IMR-90 (cell line): Measurements from ENCODE around the gene LDLRAD3. TPM values are rescaled to one million over a fixed set of nuclear protein-coding genes. Genes with fewer than 3 reads are reported as not detected.

Experiments used
- ATAC-seq: fragments of 200-7000 bp; cut with Tn5 transposase; 2 replicates; pipeline ENCODE4 v1.9.1; 2020; ENCODE audit warnings: low read depth, mild to moderate bottlenecking, moderate library complexity
- BruUV-seq: library from RNA; stranded (reverse); fragments of 400-500 nt; replicated peaks from 2 replicates; lab custom pipeline; 2021; lab: Mats Ljungman, UMichigan
- CTCF ChIA-PET: fragments of 300-600 bp; formaldehyde crosslinking; extraction: SDS; loops from one replicate; lab custom pipeline; 2021; ENCODE audit warnings: antibody characterized with exemption; lab: Yijun Ruan, JAX
- POLR2A ChIA-PET: fragments of 300-600 bp; sonication (Branson Sonifier 250); formaldehyde crosslinking; loops from one replicate; lab custom pipeline; 2022; ENCODE audit warnings: antibody characterized with exemption; ENCODE audit not compliant: unreplicated experiment; lab: Charles Lee
- DNase-seq: peaks from one replicate; pipeline ENCODE4 v3.0.0; 2013
- H2AFZ ChIP-seq: replicated peaks from 2 replicates; pipeline ENCODE3; 2013; ENCODE audit warnings: low read length, mild to moderate bottlenecking; ENCODE audit not compliant: poor library complexity
- H2AK5ac ChIP-seq: 2 replicates; pipeline ENCODE4 v1.6.1; 2013; ENCODE audit warnings: low read depth, low read length, inconsistent platforms
- H2AK9ac ChIP-seq: replicated peaks from 2 replicates; pipeline ENCODE3; 2013; ENCODE audit warnings: mild to moderate bottlenecking, low read depth, low read length, moderate library complexity; ENCODE audit not compliant: poor library complexity
- H2BK120ac ChIP-seq: 2 replicates; pipeline ENCODE4 v1.6.1; 2013; ENCODE audit warnings: low read depth, low read length, inconsistent platforms
- H2BK15ac ChIP-seq: 3 replicates; pipeline ENCODE4 v1.6.1; 2013; ENCODE audit warnings: low read depth, low read length, inconsistent platforms
- H2BK20ac ChIP-seq: 2 replicates; pipeline ENCODE4 v1.6.1; 2013; ENCODE audit warnings: low read depth, mild to moderate bottlenecking, inconsistent platforms, low read length, moderate library complexity
- H2BK5ac ChIP-seq: 2 replicates; pipeline ENCODE4 v1.6.1; 2013; ENCODE audit warnings: mild to moderate bottlenecking, low read depth, low read length, inconsistent platforms; ENCODE audit not compliant: poor library complexity, severe bottlenecking
- H3K14ac ChIP-seq: replicated peaks from 2 replicates; pipeline ENCODE4 v1.6.1; 2013; ENCODE audit warnings: low read depth, low read length, inconsistent platforms
- H3K18ac ChIP-seq: 2 replicates; pipeline ENCODE4 v1.6.1; 2013; ENCODE audit warnings: low read depth, low read length, control low read depth
- H3K23ac ChIP-seq: 2 replicates; pipeline ENCODE4 v1.6.1; 2013; ENCODE audit warnings: low read depth, low read length, inconsistent platforms
- H3K27ac ChIP-seq: 2 replicates; pipeline ENCODE4 v1.5.1; 2013; ENCODE audit warnings: mild to moderate bottlenecking, control low read depth, low read length; ENCODE audit not compliant: insufficient read depth
- H3K27me3 ChIP-seq: 2 replicates; pipeline ENCODE4 v1.6.1; 2013; ENCODE audit warnings: low read length; ENCODE audit not compliant: control insufficient read depth, insufficient read depth
- H3K36me3 ChIP-seq: 2 replicates; pipeline ENCODE4 v1.6.1; 2013; ENCODE audit warnings: low read length, mixed read lengths; ENCODE audit not compliant: control insufficient read depth, insufficient read depth
- H3K4ac ChIP-seq: 2 replicates; pipeline ENCODE4 v1.6.1; 2013; ENCODE audit warnings: low read depth, low read length, inconsistent platforms
- H3K4me1 ChIP-seq: 2 replicates; pipeline ENCODE4 v1.6.1; 2013; ENCODE audit warnings: low read length, mixed read lengths; ENCODE audit not compliant: control insufficient read depth, insufficient read depth
- H3K4me2 ChIP-seq: 2 replicates; pipeline ENCODE4 v1.6.1; 2013; ENCODE audit warnings: low read depth, mild to moderate bottlenecking, control low read depth, low read length, moderate library complexity
- H3K4me3 ChIP-seq: 2 replicates; pipeline ENCODE4 v1.5.1; 2013; ENCODE audit warnings: low read depth, mild to moderate bottlenecking, control low read depth, low read length, moderate library complexity; ENCODE audit not compliant: insufficient read depth
- H3K56ac ChIP-seq: 2 replicates; pipeline ENCODE4 v1.6.1; 2013; ENCODE audit warnings: low read length, inconsistent platforms; ENCODE audit not compliant: insufficient read depth; ENCODE audit errors: extremely low read depth
- H3K79me1 ChIP-seq, 2 experiments: 2 replicates each; pipeline ENCODE4 v1.6.1; 2013; ENCODE audit warnings: low read length in 2 of 2, inconsistent platforms in 1 of 2, low read depth in 1 of 2
- H3K9ac ChIP-seq: 2 replicates; pipeline ENCODE4 v1.6.1; 2013; ENCODE audit warnings: low read depth, low read length, control low read depth
- H3K9me1 ChIP-seq: 2 replicates; pipeline ENCODE4 v1.6.1; 2013; ENCODE audit warnings: low read length, inconsistent platforms; ENCODE audit not compliant: insufficient read depth
- H3K9me3 ChIP-seq: 2 replicates; pipeline ENCODE4 v1.6.1; 2013; ENCODE audit warnings: low read length; ENCODE audit not compliant: control insufficient read depth, insufficient read depth
- H4K20me1 ChIP-seq: 2 replicates; pipeline ENCODE4 v1.6.1; 2013; ENCODE audit warnings: low read length, inconsistent platforms; ENCODE audit not compliant: insufficient read depth
- H4K5ac ChIP-seq: 2 replicates; pipeline ENCODE4 v1.6.1; 2013; ENCODE audit warnings: mild to moderate bottlenecking, low read depth, low read length, control low read depth
- H4K8ac ChIP-seq, 2 experiments: 2 replicates each; pipeline ENCODE4 v1.6.1; 2013; ENCODE audit warnings: low read depth in 2 of 2, low read length in 2 of 2, control low read depth in 1 of 2, inconsistent platforms in 1 of 2
- H4K91ac ChIP-seq: 2 replicates; pipeline ENCODE4 v1.6.1; 2013; ENCODE audit warnings: low read depth, low read length, inconsistent platforms; ENCODE audit not compliant: insufficient read depth
- CHD1 ChIP-seq: IDR thresholded peaks from 2 replicates; pipeline ENCODE4 v1.6.1; 2012; ENCODE audit warnings: low read depth, low read length, improper control_type of control experiment
- POLR2A ChIP-seq: IDR thresholded peaks from 2 replicates; pipeline ENCODE4 v1.6.1; 2012; ENCODE audit warnings: mild to moderate bottlenecking, low read depth, low read length
- WGBS, 2 experiments: methylation state at CpG; one replicate each; pipeline versions ENCODE4 v1.1.5 to v1.1.7; 2013; ENCODE audit warnings: missing lambda C conversion rate in 2 of 2; ENCODE audit not compliant: insufficient read length in 1 of 2; ENCODE audit errors: extremely low coverage in 2 of 2; 5-methylcytosine and 5-hydroxymethylcytosine counted together
- dilution Hi-C: fragments of 300-500 bp; cut with HindIII; formaldehyde crosslinking; loops from one replicate; pipeline ENCODE4 v1.14.3; 2018; ENCODE audit warnings: low sequenced_read_pairs; ENCODE audit not compliant: unreplicated experiment
- in situ Hi-C: fragments of 300-500 bp; cut with MboI; formaldehyde crosslinking; loops from 3 replicates; pipeline ENCODE4 v1.14.3; 2019; ENCODE audit warnings: low sequenced_read_pairs, inconsistent platforms, mixed read lengths
- intact Hi-C: fragments of 100-400 bp; cut with micrococcal nuclease; formaldehyde crosslinking; loops from 2 replicates; pipeline ENCODE4 v1.10.0; 2022
- polyA plus RNA-seq, 3 experiments: library from polyadenylated mRNA; depleted of rRNA; stranded (reverse); fragments of >200 nt; gene quantifications; 2 replicates each; pipeline ENCODE4 v1.2.3, GENCODE V29; 2012; ENCODE audit warnings: low replicate concordance in 1 of 3
- total RNA-seq: library from RNA; depleted of rRNA; stranded (reverse); fragments of >200 nt; gene quantifications from 2 replicates; pipeline ENCODE4 v1.2.3, GENCODE V29; 2012

LDLRAD3 gene
- total and polyA plus RNA-seq, 2 of the 4 experiments (the other 2 are of a cell fraction) = 2.7 to 6.4 TPM

GRCh38 chr11:35943309-35943708, 553 bp upstream of the LDLRAD3 start:
- ATAC-seq = no peak
- CTCF ChIA-PET = no interaction called here
- no peak for DNase-seq
- H2BK15ac ChIP-seq = no peak overlapping the region
- no peaks in the 10 kb centered on the region for H3K9me3 ChIP-seq
- peak overlapping the region; percentile 91 for H3K27ac ChIP-seq
- H3K4me3 ChIP-seq = peak overlapping the region; percentile 71
- BruUV-seq = no TSS peak
- peak overlapping the region; percentile 56; the same call in 1 of the 2 replicates for H4K5ac ChIP-seq
- H2AFZ ChIP-seq = peak overlapping the region; percentile 94
- intact Hi-C loops (loop anchor here (5.0 to 10.0 kb wide), 4 partner anchors 89 to 326 kb away; partner anchors contain the start of gene FJX1), dilution Hi-C loops (no loop called here), in situ Hi-C loops (loop anchor here (10.0 kb wide), 1 partner anchor 311 kb away; no protein-coding TSS in a partner anchor)
- peaks cover 15 to 25% of the 10 kb centered on the region in 2 experiments; a peak in 3 of 4 replicates for H3K79me1 ChIP-seq
- H4K91ac ChIP-seq = no peak overlapping the region
- peak overlapping the region; percentile 61; the same call in 1 of the 2 replicates for H3K56ac ChIP-seq
- POLR2A ChIA-PET = no interaction called here
- H2BK120ac ChIP-seq = peak overlapping the region; percentile 81; the same call in 1 of the 2 replicates
- peak overlapping the region; percentile 89; the same call in 1 of the 2 replicates for H3K23ac ChIP-seq
- H4K8ac ChIP-seq = peak overlapping the region; percentile 27 to 83; a peak in 2 of 4 replicates
- peaks cover 2% of the 10 kb centered on the region; the same call in 1 of the 2 replicates for H3K9me1 ChIP-seq
- H3K9ac ChIP-seq = peak overlapping the region; percentile 97
- TF ChIP-seq POLR2A (0 out of 2 replicates have a peak, but pooled peaks have one; percentile 7), CHD1 (no peak)
- 26% methylated on average over 4 of the region's 9 CpGs; no CpG with 5 or more reads in 1 of the 2 experiments for WGBS, 2 experiments
- no peak overlapping the region for H2AK5ac ChIP-seq
- H3K36me3 ChIP-seq = no peaks in the 10 kb centered on the region
- peak overlapping the region; percentile 85 for H3K18ac ChIP-seq
- no peak overlapping the region for H2AK9ac ChIP-seq
- no peak overlapping the region for H2BK20ac ChIP-seq
- peak overlapping the region; percentile 96 for H3K4me2 ChIP-seq
- peak overlapping the region; percentile 87 for H3K4ac ChIP-seq
- peaks cover 4% of the 10 kb centered on the region; the same call in 1 of the 2 replicates for H3K4me1 ChIP-seq
- 0 out of 2 replicates have a peak, but pooled peaks cover 3% of the 10 kb centered on the region for H4K20me1 ChIP-seq
- H2BK5ac ChIP-seq = peak overlapping the region; percentile 79
- H3K27me3 ChIP-seq = peaks cover 11% of the 10 kb centered on the region
- peak overlapping the region; percentile 49 for H3K14ac ChIP-seq
